IMR-90 (cell line): ENCODE results near the gene COL28A1. TPM values are rescaled to one million over a fixed set of nuclear protein-coding genes. Genes with fewer than 3 reads are reported as not detected.

Experiments used
- ATAC-seq: fragments of 200-7000 bp; cut with Tn5 transposase; 2 replicates; pipeline ENCODE4 v1.9.1; 2020; ENCODE audit warnings: low read depth, mild to moderate bottlenecking, moderate library complexity
- BruUV-seq: library from RNA; stranded (reverse); fragments of 400-500 nt; replicated peaks from 2 replicates; lab custom pipeline; 2021; lab: Mats Ljungman, UMichigan
- CTCF ChIA-PET: fragments of 300-600 bp; formaldehyde crosslinking; extraction: SDS; loops from one replicate; lab custom pipeline; 2021; ENCODE audit warnings: antibody characterized with exemption; lab: Yijun Ruan, JAX
- POLR2A ChIA-PET: fragments of 300-600 bp; sonication (Branson Sonifier 250); formaldehyde crosslinking; loops from one replicate; lab custom pipeline; 2022; ENCODE audit warnings: antibody characterized with exemption; ENCODE audit not compliant: unreplicated experiment; lab: Charles Lee
- DNase-seq: peaks from one replicate; pipeline ENCODE4 v3.0.0; 2013
- H2AFZ ChIP-seq: replicated peaks from 2 replicates; pipeline ENCODE3; 2013; ENCODE audit warnings: low read length, mild to moderate bottlenecking; ENCODE audit not compliant: poor library complexity
- H2AK5ac ChIP-seq: 2 replicates; pipeline ENCODE4 v1.6.1; 2013; ENCODE audit warnings: low read depth, low read length, inconsistent platforms
- H2AK9ac ChIP-seq: replicated peaks from 2 replicates; pipeline ENCODE3; 2013; ENCODE audit warnings: mild to moderate bottlenecking, low read depth, low read length, moderate library complexity; ENCODE audit not compliant: poor library complexity
- H2BK120ac ChIP-seq: 2 replicates; pipeline ENCODE4 v1.6.1; 2013; ENCODE audit warnings: low read depth, low read length, inconsistent platforms
- H2BK15ac ChIP-seq: 3 replicates; pipeline ENCODE4 v1.6.1; 2013; ENCODE audit warnings: low read depth, low read length, inconsistent platforms
- H2BK20ac ChIP-seq: 2 replicates; pipeline ENCODE4 v1.6.1; 2013; ENCODE audit warnings: low read depth, mild to moderate bottlenecking, inconsistent platforms, low read length, moderate library complexity
- H2BK5ac ChIP-seq: 2 replicates; pipeline ENCODE4 v1.6.1; 2013; ENCODE audit warnings: mild to moderate bottlenecking, low read depth, low read length, inconsistent platforms; ENCODE audit not compliant: poor library complexity, severe bottlenecking
- H3K14ac ChIP-seq: replicated peaks from 2 replicates; pipeline ENCODE4 v1.6.1; 2013; ENCODE audit warnings: low read depth, low read length, inconsistent platforms
- H3K18ac ChIP-seq: 2 replicates; pipeline ENCODE4 v1.6.1; 2013; ENCODE audit warnings: low read depth, low read length, control low read depth
- H3K23ac ChIP-seq: 2 replicates; pipeline ENCODE4 v1.6.1; 2013; ENCODE audit warnings: low read depth, low read length, inconsistent platforms
- H3K27ac ChIP-seq: 2 replicates; pipeline ENCODE4 v1.5.1; 2013; ENCODE audit warnings: mild to moderate bottlenecking, control low read depth, low read length; ENCODE audit not compliant: insufficient read depth
- H3K27me3 ChIP-seq: 2 replicates; pipeline ENCODE4 v1.6.1; 2013; ENCODE audit warnings: low read length; ENCODE audit not compliant: control insufficient read depth, insufficient read depth
- H3K36me3 ChIP-seq: 2 replicates; pipeline ENCODE4 v1.6.1; 2013; ENCODE audit warnings: low read length, mixed read lengths; ENCODE audit not compliant: control insufficient read depth, insufficient read depth
- H3K4ac ChIP-seq: 2 replicates; pipeline ENCODE4 v1.6.1; 2013; ENCODE audit warnings: low read depth, low read length, inconsistent platforms
- H3K4me1 ChIP-seq: 2 replicates; pipeline ENCODE4 v1.6.1; 2013; ENCODE audit warnings: low read length, mixed read lengths; ENCODE audit not compliant: control insufficient read depth, insufficient read depth
- H3K4me2 ChIP-seq: 2 replicates; pipeline ENCODE4 v1.6.1; 2013; ENCODE audit warnings: low read depth, mild to moderate bottlenecking, control low read depth, low read length, moderate library complexity
- H3K4me3 ChIP-seq: 2 replicates; pipeline ENCODE4 v1.5.1; 2013; ENCODE audit warnings: low read depth, mild to moderate bottlenecking, control low read depth, low read length, moderate library complexity; ENCODE audit not compliant: insufficient read depth
- H3K56ac ChIP-seq: 2 replicates; pipeline ENCODE4 v1.6.1; 2013; ENCODE audit warnings: low read length, inconsistent platforms; ENCODE audit not compliant: insufficient read depth; ENCODE audit errors: extremely low read depth
- H3K79me1 ChIP-seq, 2 experiments: 2 replicates each; pipeline ENCODE4 v1.6.1; 2013; ENCODE audit warnings: low read length in 2 of 2, inconsistent platforms in 1 of 2, low read depth in 1 of 2
- H3K9ac ChIP-seq: 2 replicates; pipeline ENCODE4 v1.6.1; 2013; ENCODE audit warnings: low read depth, low read length, control low read depth
- H3K9me1 ChIP-seq: 2 replicates; pipeline ENCODE4 v1.6.1; 2013; ENCODE audit warnings: low read length, inconsistent platforms; ENCODE audit not compliant: insufficient read depth
- H3K9me3 ChIP-seq: 2 replicates; pipeline ENCODE4 v1.6.1; 2013; ENCODE audit warnings: low read length; ENCODE audit not compliant: control insufficient read depth, insufficient read depth
- H4K20me1 ChIP-seq: 2 replicates; pipeline ENCODE4 v1.6.1; 2013; ENCODE audit warnings: low read length, inconsistent platforms; ENCODE audit not compliant: insufficient read depth
- H4K5ac ChIP-seq: 2 replicates; pipeline ENCODE4 v1.6.1; 2013; ENCODE audit warnings: mild to moderate bottlenecking, low read depth, low read length, control low read depth
- H4K8ac ChIP-seq, 2 experiments: 2 replicates each; pipeline ENCODE4 v1.6.1; 2013; ENCODE audit warnings: low read depth in 2 of 2, low read length in 2 of 2, control low read depth in 1 of 2, inconsistent platforms in 1 of 2
- H4K91ac ChIP-seq: 2 replicates; pipeline ENCODE4 v1.6.1; 2013; ENCODE audit warnings: low read depth, low read length, inconsistent platforms; ENCODE audit not compliant: insufficient read depth
- BHLHE40 ChIP-seq: fragments of 150-350 bp; IDR thresholded peaks from 2 replicates; pipeline ENCODE4 v1.6.1; 2016; ENCODE audit warnings: mild to moderate bottlenecking, low read depth, low read length
- CEBPB ChIP-seq: IDR thresholded peaks from 2 replicates; pipeline ENCODE4 v1.6.1; 2012; ENCODE audit warnings: low read depth, low read length, improper control_type of control experiment
- CHD1 ChIP-seq: IDR thresholded peaks from 2 replicates; pipeline ENCODE4 v1.6.1; 2012; ENCODE audit warnings: low read depth, low read length, improper control_type of control experiment
- CTCF ChIP-seq: conservative IDR thresholded peaks from 2 replicates; pipeline ENCODE4 v1.5.1; 2012; ENCODE audit warnings: mild to moderate bottlenecking, low read depth, low read length, improper control_type of control experiment
- ELK1 ChIP-seq: fragments of 150-350 bp; IDR thresholded peaks from 2 replicates; pipeline ENCODE4 v1.6.1; 2016; ENCODE audit warnings: low read depth, mild to moderate bottlenecking, low read length, moderate library complexity, borderline replicate concordance
- FOS ChIP-seq: fragments of 150-350 bp; IDR thresholded peaks from 2 replicates; pipeline ENCODE4 v1.6.1; 2016; ENCODE audit warnings: low read depth, low read length
- MAFK ChIP-seq: IDR thresholded peaks from 2 replicates; pipeline ENCODE4 v1.6.1; 2012; ENCODE audit warnings: low read depth, low read length, improper control_type of control experiment
- MAZ ChIP-seq: IDR thresholded peaks from 2 replicates; pipeline ENCODE4 v1.6.1; 2012; ENCODE audit warnings: low read depth, mild to moderate bottlenecking, low read length, improper control_type of control experiment, moderate library complexity, borderline replicate concordance
- MXI1 ChIP-seq: IDR thresholded peaks from 2 replicates; pipeline ENCODE4 v1.6.1; 2012; ENCODE audit warnings: low read depth, mild to moderate bottlenecking, low read length, moderate library complexity, borderline replicate concordance
- NFE2L2 ChIP-seq: fragments of 150-350 bp; IDR thresholded peaks from 2 replicates; pipeline ENCODE4 v1.6.1; 2016; ENCODE audit warnings: low read depth, mild to moderate bottlenecking, low read length
- POLR2A ChIP-seq: IDR thresholded peaks from 2 replicates; pipeline ENCODE4 v1.6.1; 2012; ENCODE audit warnings: mild to moderate bottlenecking, low read depth, low read length
- RAD21 ChIP-seq: IDR thresholded peaks from 2 replicates; pipeline ENCODE4 v1.6.1; 2012; ENCODE audit warnings: low read length, improper control_type of control experiment
- RCOR1 ChIP-seq: IDR thresholded peaks from 2 replicates; pipeline ENCODE4 v1.6.1; 2012; ENCODE audit warnings: mild to moderate bottlenecking, low read length, improper control_type of control experiment; ENCODE audit not compliant: insufficient replicate concordance
- RFX5 ChIP-seq: IDR thresholded peaks from 2 replicates; pipeline ENCODE4 v1.8.0; 2012; ENCODE audit warnings: low read depth, mild to moderate bottlenecking, low read length, moderate library complexity
- SMC3 ChIP-seq: fragments of 150-350 bp; IDR thresholded peaks from 2 replicates; pipeline ENCODE4 v1.6.1; 2016; ENCODE audit warnings: low read depth, mild to moderate bottlenecking, antibody characterized with exemption, low read length, moderate library complexity
- USF2 ChIP-seq: fragments of 150-350 bp; IDR thresholded peaks from 2 replicates; pipeline ENCODE4 v1.6.1; 2017; ENCODE audit warnings: mild to moderate bottlenecking, antibody characterized with exemption, low read length, low read depth
- WGBS, 2 experiments: methylation state at CpG; one replicate each; pipeline versions ENCODE4 v1.1.5 to v1.1.7; 2013; ENCODE audit warnings: missing lambda C conversion rate in 2 of 2; ENCODE audit not compliant: insufficient read length in 1 of 2; ENCODE audit errors: extremely low coverage in 2 of 2; 5-methylcytosine and 5-hydroxymethylcytosine counted together
- dilution Hi-C: fragments of 300-500 bp; cut with HindIII; formaldehyde crosslinking; loops from one replicate; pipeline ENCODE4 v1.14.3; 2018; ENCODE audit warnings: low sequenced_read_pairs; ENCODE audit not compliant: unreplicated experiment
- in situ Hi-C: fragments of 300-500 bp; cut with MboI; formaldehyde crosslinking; loops from 3 replicates; pipeline ENCODE4 v1.14.3; 2019; ENCODE audit warnings: low sequenced_read_pairs, inconsistent platforms, mixed read lengths
- intact Hi-C: fragments of 100-400 bp; cut with micrococcal nuclease; formaldehyde crosslinking; loops from 2 replicates; pipeline ENCODE4 v1.10.0; 2022
- polyA plus RNA-seq, 3 experiments: library from polyadenylated mRNA; depleted of rRNA; stranded (reverse); fragments of >200 nt; gene quantifications; 2 replicates each; pipeline ENCODE4 v1.2.3, GENCODE V29; 2012; ENCODE audit warnings: low replicate concordance in 1 of 3
- total RNA-seq: library from RNA; depleted of rRNA; stranded (reverse); fragments of >200 nt; gene quantifications from 2 replicates; pipeline ENCODE4 v1.2.3, GENCODE V29; 2012

COL28A1 gene
- total and polyA plus RNA-seq, 2 of the 4 experiments (the other 2 are of a cell fraction), result under 0.01 to 0.05 TPM

DNA sequence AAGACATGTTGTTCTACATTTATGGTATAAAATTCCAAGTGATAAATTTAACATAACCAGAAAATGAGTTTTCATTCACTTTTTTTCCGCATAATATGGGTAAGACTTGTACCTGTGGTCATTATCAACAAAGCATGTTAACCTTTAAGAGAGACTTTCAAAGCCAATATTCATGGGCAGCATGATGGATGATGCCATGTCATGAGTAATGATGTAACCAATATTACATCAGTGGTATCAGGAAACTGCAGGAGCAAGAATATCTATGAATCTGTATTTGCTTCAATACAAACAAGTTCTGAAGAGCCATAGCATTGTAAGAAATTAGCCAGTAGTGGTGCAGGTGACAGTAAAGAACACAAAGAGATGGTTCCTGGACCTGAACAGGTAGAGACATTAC is 226.5 kb downstream of the COL28A1 start:
- no peak overlapping the region for H3K14ac ChIP-seq
- no CpG with 5 or more reads among the region's 1 CpG for WGBS, 2 experiments
- TF ChIP-seq FOS, result no peak
- no peak for TF ChIP-seq USF2
- no peak for TF ChIP-seq POLR2A
- TF ChIP-seq NFE2L2, result no peak
- no peak for TF ChIP-seq BHLHE40
- no peak for TF ChIP-seq RAD21
- TF ChIP-seq MAFK, result no peak
- no peak for TF ChIP-seq CEBPB
- TF ChIP-seq RFX5, result no peak
- no peak for TF ChIP-seq ELK1
- TF ChIP-seq SMC3, result no peak
- TF ChIP-seq MAZ, result no peak
- TF ChIP-seq RCOR1, result no peak
- TF ChIP-seq CTCF, result no peak
- TF ChIP-seq MXI1, result no peak
- TF ChIP-seq CHD1, result no peak
- H3K4me2 ChIP-seq, result no peak overlapping the region
- no peak overlapping the region for H3K23ac ChIP-seq
- no peak overlapping the region for H3K4ac ChIP-seq
- H3K27ac ChIP-seq, result no peak overlapping the region
- no peak for ATAC-seq
- no peaks in the 10 kb centered on the region for H3K9me1 ChIP-seq
- BruUV-seq, result no TSS peak
- in situ Hi-C loops, result no loop called here
- no peak overlapping the region for H4K5ac ChIP-seq
- no peak overlapping the region for H4K91ac ChIP-seq
- no peaks in the 10 kb centered on the region for H3K4me1 ChIP-seq
- H3K27me3 ChIP-seq, result no peaks in the 10 kb centered on the region
- H3K4me3 ChIP-seq, result no peak overlapping the region
- H2BK15ac ChIP-seq, result no peak overlapping the region
- intact Hi-C loops, result no loop called here
- no peak overlapping the region for H3K9ac ChIP-seq
- H4K20me1 ChIP-seq, result no peaks in the 10 kb centered on the region
- dilution Hi-C loops, result no loop called here
- H2BK20ac ChIP-seq, result no peak overlapping the region
- H2AFZ ChIP-seq, result no peak overlapping the region
- no peak overlapping the region for H2AK5ac ChIP-seq
- no peaks in the 10 kb centered on the region for H3K9me3 ChIP-seq
- H3K18ac ChIP-seq, result no peak overlapping the region
- H3K79me1 ChIP-seq, result no peaks in the 10 kb centered on the region
- ChIA-PET POLR2A (no interaction called here), CTCF (no interaction called here)
- no peak overlapping the region for H4K8ac ChIP-seq
- no peak overlapping the region for H2BK120ac ChIP-seq
- no peak for DNase-seq
- no peaks in the 10 kb centered on the region for H3K36me3 ChIP-seq
- no peak overlapping the region for H2BK5ac ChIP-seq
- no peak overlapping the region for H2AK9ac ChIP-seq
- H3K56ac ChIP-seq, result no peak overlapping the region
